HCT116 (cell line): ENCODE data around the gene SETD6. TPM values are rescaled to one million over a fixed set of nuclear protein-coding genes. Genes with fewer than 3 reads are reported as not detected.

Source experiments
- ATAC-seq: fragments of 200-7000 bp; cut with Tn5 transposase; 2 replicates; pipeline ENCODE4 v1.9.1; 2020; ENCODE audit warnings: mild to moderate bottlenecking, moderate library complexity
- BruUV-seq: library from RNA; stranded (reverse); fragments of 400-500 nt; replicated peaks from 2 replicates; lab custom pipeline; 2021; lab: Mats Ljungman, UMichigan
- CTCF ChIA-PET: fragments of 300-600 bp; sonication (Branson Sonifier 250); formaldehyde crosslinking; loops from one replicate; lab custom pipeline; 2021; ENCODE audit warnings: antibody characterized with exemption; lab: Charles Lee
- POLR2A ChIA-PET: fragments of 300-600, 350-600 bp; sonication (Branson Sonifier 250); formaldehyde crosslinking; loops from one replicate; lab custom pipeline; 2021; ENCODE audit warnings: antibody characterized with exemption; lab: Charles Lee
- RAD21 ChIA-PET, 2 experiments: fragments of 300-600 bp; sonication (Branson Sonifier 250); formaldehyde crosslinking; loops; one replicate each; lab custom pipeline; 2023; ENCODE audit warnings: low total read pairs in 2 of 2; ENCODE audit not compliant: uncharacterized antibody in 2 of 2, unreplicated experiment in 2 of 2, low non-redundant PET in 1 of 2; lab: Charles Lee
- DNase-seq: peaks from one replicate; pipeline ENCODE4 v3.0.0-alpha.2; 2010; ENCODE audit warnings: low read depth, low spot score
- H2AFZ ChIP-seq: fragments of 200-600 bp; shearing (Covaris generic), sonication (generic); 2 replicates; pipeline ENCODE4 v1.6.1; 2017; ENCODE audit warnings: low read depth, mixed run types, mixed read lengths, antibody characterized with exemption, low read length; ENCODE audit not compliant: poor library complexity, severe bottlenecking
- H3K27ac ChIP-seq: 2 replicates; pipeline ENCODE4 v1.5.1; 2012; ENCODE audit warnings: low read depth, low read length
- H3K27me3 ChIP-seq: fragments of 200-600 bp; sonication (generic); 2 replicates; pipeline ENCODE4 v1.6.1; 2016; ENCODE audit warnings: mixed run types, low read length, mixed read lengths; ENCODE audit not compliant: insufficient read depth
- H3K36me3 ChIP-seq, 2 experiments: fragments of 200-500 bp in 1 of 2; fragments of 200-600 bp in 1 of 2; sonication (Bioruptor generic) in 1 of 2; sonication (generic) in 1 of 2; 2 replicates each; pipeline versions ENCODE4 v1.5.1 to v1.6.1; 2014 to 2016; ENCODE audit warnings: low read length in 2 of 2, inconsistent platforms in 1 of 2, mixed read lengths in 1 of 2, mixed run types in 1 of 2; ENCODE audit not compliant: insufficient read depth in 2 of 2, control insufficient read depth in 1 of 2
- H3K4me1 ChIP-seq, 2 experiments: fragments of 200-600 bp in 1 of 2; sonication (generic) in 1 of 2; 2 replicates each; pipeline versions ENCODE4 v1.5.1 to v1.6.1; 2012 to 2017; ENCODE audit warnings: low read length in 2 of 2, inconsistent platforms in 1 of 2, mild to moderate bottlenecking in 1 of 2, mixed read lengths in 1 of 2, mixed run types in 1 of 2, moderate library complexity in 1 of 2; ENCODE audit not compliant: insufficient read depth in 2 of 2, control insufficient read depth in 1 of 2
- H3K4me2 ChIP-seq: fragments of 200-600 bp; sonication (generic); 2 replicates; pipeline ENCODE4 v1.6.1; 2017; ENCODE audit warnings: mixed run types, low read length, mixed read lengths
- H3K4me3 ChIP-seq, 2 experiments: fragments of 200-600 bp in 1 of 2; sonication (generic) in 1 of 2; replicated peaks in 1 of 2; 2 replicates each; pipeline ENCODE4 v1.5.1; 2011 to 2016; ENCODE audit warnings: low read length in 2 of 2, control low read depth in 1 of 2, low read depth in 1 of 2, mild to moderate bottlenecking in 1 of 2, mixed read lengths in 1 of 2, mixed run types in 1 of 2
- H3K79me2 ChIP-seq: fragments of 200-600 bp; sonication (generic); 2 replicates; pipeline ENCODE4 v1.6.1; 2017; ENCODE audit warnings: mild to moderate bottlenecking, mixed run types, low read length, moderate library complexity, mixed read lengths; ENCODE audit not compliant: insufficient read depth
- H3K9ac ChIP-seq: fragments of 200-600 bp; sonication (generic); 2 replicates; pipeline ENCODE4 v1.6.1; 2016; ENCODE audit warnings: low read length, mixed read lengths
- H3K9me2 ChIP-seq: fragments of 200-600 bp; sonication (generic), shearing (Covaris generic); 2 replicates; pipeline ENCODE4 v1.6.1; 2017; ENCODE audit warnings: mixed run types, mild to moderate bottlenecking, moderate library complexity; ENCODE audit not compliant: insufficient read depth
- H3K9me3 ChIP-seq, 2 experiments: fragments of 200-500 bp in 1 of 2; fragments of 200-600 bp in 1 of 2; sonication (Bioruptor generic) in 1 of 2; sonication (generic) in 1 of 2; 2 replicates each; pipeline ENCODE4 v1.6.1; 2014 to 2017; ENCODE audit warnings: low read length in 2 of 2, mixed read lengths in 2 of 2, inconsistent platforms in 1 of 2, low read depth in 1 of 2, mild to moderate bottlenecking in 1 of 2, mixed run types in 1 of 2, moderate library complexity in 1 of 2; ENCODE audit not compliant: control insufficient read depth in 1 of 2, insufficient read depth in 1 of 2
- H4K20me1 ChIP-seq: fragments of 200-600 bp; sonication (generic), shearing (Covaris generic); 2 replicates; pipeline ENCODE4 v1.6.1; 2017; ENCODE audit warnings: mixed run types, mild to moderate bottlenecking, moderate library complexity; ENCODE audit not compliant: insufficient read depth
- CBX3 ChIP-seq: IDR thresholded peaks from 2 replicates; pipeline ENCODE4 v1.6.1; 2012; ENCODE audit warnings: low read depth
- CTCF ChIP-seq, 3 experiments: fragments of 200-600 bp in 1 of 3; sonication (generic) in 1 of 3; IDR thresholded peaks in 2 of 3; conservative IDR thresholded peaks in 1 of 3; 2 replicates each; pipeline ENCODE4 v1.5.1; 2012 to 2017; ENCODE audit warnings: low read depth in 2 of 3, low read length in 2 of 3, antibody characterized with exemption in 1 of 3, borderline replicate concordance in 1 of 3, control low read depth in 1 of 3, mild to moderate bottlenecking in 1 of 3, mixed read lengths in 1 of 3, mixed run types in 1 of 3, moderate library complexity in 1 of 3; ENCODE audit not compliant: insufficient read depth in 1 of 3
- EGR1 ChIP-seq: IDR thresholded peaks from 2 replicates; pipeline ENCODE4 v1.6.1; 2012; ENCODE audit warnings: low read depth
- ELF1 ChIP-seq: IDR thresholded peaks from 2 replicates; pipeline ENCODE4 v1.6.1; 2012; ENCODE audit warnings: low read depth, borderline replicate concordance
- EZH2 ChIP-seq: fragments of 200-600 bp; sonication (generic); IDR thresholded peaks from 2 replicates; pipeline ENCODE4 v1.6.1; 2017; ENCODE audit warnings: antibody characterized with exemption, mixed run types
- FOSL1 ChIP-seq: IDR thresholded peaks from 2 replicates; pipeline ENCODE4 v1.6.1; 2012; ENCODE audit warnings: low read depth
- JUND ChIP-seq: IDR thresholded peaks from 2 replicates; pipeline ENCODE4 v1.6.1; 2012
- MAX ChIP-seq: IDR thresholded peaks from 2 replicates; pipeline ENCODE4 v1.6.1; 2012
- POLR2A ChIP-seq: IDR thresholded peaks from 2 replicates; pipeline ENCODE4 v1.7.0; 2011; ENCODE audit warnings: borderline replicate concordance; ENCODE audit not compliant: insufficient read depth, insufficient read length; ENCODE audit errors: extremely low read depth
- POLR2AphosphoS5 ChIP-seq: IDR thresholded peaks from 2 replicates; pipeline ENCODE4 v1.6.1; 2011; ENCODE audit warnings: mild to moderate bottlenecking, low read depth, low read length, moderate library complexity
- RAD21 ChIP-seq: IDR thresholded peaks from 2 replicates; pipeline ENCODE4 v1.6.1; 2012; ENCODE audit warnings: low read depth, mild to moderate bottlenecking
- SIN3A ChIP-seq: IDR thresholded peaks from 2 replicates; pipeline ENCODE4 v1.6.1; 2012; ENCODE audit warnings: low read depth
- SP1 ChIP-seq: IDR thresholded peaks from 2 replicates; pipeline ENCODE4 v1.6.1; 2012; ENCODE audit warnings: low read depth
- SRF ChIP-seq: IDR thresholded peaks from 2 replicates; pipeline ENCODE4 v1.6.1; 2012; ENCODE audit warnings: low read depth
- TCF7L2 ChIP-seq: IDR thresholded peaks from 2 replicates; pipeline ENCODE4 v1.7.0; 2011; ENCODE audit warnings: borderline replicate concordance, inconsistent platforms; ENCODE audit not compliant: insufficient read depth, insufficient read length; ENCODE audit errors: extremely low read depth
- ZBTB33 ChIP-seq: IDR thresholded peaks from 2 replicates; pipeline ENCODE4 v1.6.1; 2011; ENCODE audit warnings: mild to moderate bottlenecking, low read length, moderate library complexity; ENCODE audit not compliant: insufficient replicate concordance; ENCODE audit errors: extremely low read depth
- ZFX ChIP-seq: fragments of 450-650 bp; IDR thresholded peaks from 2 replicates; pipeline ENCODE4 v1.6.1; 2017
- ZNF274 ChIP-seq: fragments of 200-500 bp; sonication (Bioruptor generic); IDR thresholded peaks from 2 replicates; pipeline ENCODE4 v1.6.1; 2014; ENCODE audit warnings: mild to moderate bottlenecking, low read depth, low read length, inconsistent platforms
- intact Hi-C: fragments of 100-400 bp; cut with micrococcal nuclease; formaldehyde crosslinking; loops from 2 replicates; pipeline ENCODE4 v1.10.0; 2022
- total RNA-seq: library from RNA; stranded (reverse); gene quantifications from one replicate; pipeline ENCODE4 v1.2.1, GENCODE V29; 2021; ENCODE audit not compliant: unreplicated experiment
- TF ChIP-seq, protein P1 (sequence below): IDR thresholded peaks from 2 replicates; pipeline ENCODE4 v1.6.1; 2012

The SETD6 gene
- total RNA-seq, 1 experiment from 2014 or later, result 26.6 TPM

- Histone ChIP-seq H3K9ac (no peak overlapping the region), H3K36me3 (peaks cover 0 to 1% of the 10 kb centered on the region in 2 experiments; a peak in 1 of 4 replicates), H3K27ac (no peak overlapping the region), H3K9me3 (no peaks in the 10 kb centered on the region), H3K79me2 (no peaks in the 10 kb centered on the region), H3K4me3 (no peak overlapping the region), H2AFZ (no peak overlapping the region), H3K27me3 (no peaks in the 10 kb centered on the region), H4K20me1 (no peaks in the 10 kb centered on the region), H3K4me2 (no peak overlapping the region), H3K9me2 (no peaks in the 10 kb centered on the region), H3K4me1 (peaks cover 4 to 28% of the 10 kb centered on the region in 2 experiments; a peak in 3 of 4 replicates)
- DNase-seq (no peak), ATAC-seq (no peak)
- BruUV-seq, result no TSS peak
- ChIA-PET CTCF (no interaction called here), POLR2A (no interaction called here), RAD21 (no interaction called here)
- TF ChIP-seq ZBTB33 (no peak), POLR2AphosphoS5 (no peak), ZNF274 (no peak), EGR1 (no peak), ZFX (no peak), FOSL1 (no peak), MAX (no peak), ELF1 (no peak), TCF7L2 (no peak), EZH2 (no peak), JUND (no peak), RAD21 (no peak), CBX3 (no peak), POLR2A (no peak), CTCF (IDR thresholded peaks at IDR 0.05 in 2 of 3, conservative IDR thresholded peaks at IDR 0.05 in 1 of 3; ENCODE audit: borderline replicate concordance in 1 of 3, insufficient read depth in 1 of 3, low read depth in 2 of 3, low read length in 2 of 3) (no peak), SRF (no peak), SIN3A (no peak), SP1 (no peak)
- TF ChIP-seq, protein P1, sequence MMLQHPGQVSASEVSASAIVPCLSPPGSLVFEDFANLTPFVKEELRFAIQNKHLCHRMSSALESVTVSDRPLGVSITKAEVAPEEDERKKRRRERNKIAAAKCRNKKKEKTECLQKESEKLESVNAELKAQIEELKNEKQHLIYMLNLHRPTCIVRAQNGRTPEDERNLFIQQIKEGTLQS, result no peak
- intact Hi-C loops, result no loop called here
Measured at GRCh38 chr16:58503863-58504688, 11.2 kb upstream of the SETD6 start.
